HG02798 (cell line): Measurements from ENCODE around the gene ABI3BP.
"Not testable (repeated sequence)": the region's sequence is repeated elsewhere in the genome, so short reads cannot be mapped to it uniquely, and the experiment has no call there.

ENCODE experiments used
- ATAC-seq: cut with Tn5 transposase; IDR thresholded peaks from one replicate; pipeline ENCODE4 v1.9.1; 2021; ENCODE audit warnings: mild to moderate bottlenecking; ENCODE audit not compliant: unreplicated experiment, poor library complexity

The ABI3BP gene, protein sequence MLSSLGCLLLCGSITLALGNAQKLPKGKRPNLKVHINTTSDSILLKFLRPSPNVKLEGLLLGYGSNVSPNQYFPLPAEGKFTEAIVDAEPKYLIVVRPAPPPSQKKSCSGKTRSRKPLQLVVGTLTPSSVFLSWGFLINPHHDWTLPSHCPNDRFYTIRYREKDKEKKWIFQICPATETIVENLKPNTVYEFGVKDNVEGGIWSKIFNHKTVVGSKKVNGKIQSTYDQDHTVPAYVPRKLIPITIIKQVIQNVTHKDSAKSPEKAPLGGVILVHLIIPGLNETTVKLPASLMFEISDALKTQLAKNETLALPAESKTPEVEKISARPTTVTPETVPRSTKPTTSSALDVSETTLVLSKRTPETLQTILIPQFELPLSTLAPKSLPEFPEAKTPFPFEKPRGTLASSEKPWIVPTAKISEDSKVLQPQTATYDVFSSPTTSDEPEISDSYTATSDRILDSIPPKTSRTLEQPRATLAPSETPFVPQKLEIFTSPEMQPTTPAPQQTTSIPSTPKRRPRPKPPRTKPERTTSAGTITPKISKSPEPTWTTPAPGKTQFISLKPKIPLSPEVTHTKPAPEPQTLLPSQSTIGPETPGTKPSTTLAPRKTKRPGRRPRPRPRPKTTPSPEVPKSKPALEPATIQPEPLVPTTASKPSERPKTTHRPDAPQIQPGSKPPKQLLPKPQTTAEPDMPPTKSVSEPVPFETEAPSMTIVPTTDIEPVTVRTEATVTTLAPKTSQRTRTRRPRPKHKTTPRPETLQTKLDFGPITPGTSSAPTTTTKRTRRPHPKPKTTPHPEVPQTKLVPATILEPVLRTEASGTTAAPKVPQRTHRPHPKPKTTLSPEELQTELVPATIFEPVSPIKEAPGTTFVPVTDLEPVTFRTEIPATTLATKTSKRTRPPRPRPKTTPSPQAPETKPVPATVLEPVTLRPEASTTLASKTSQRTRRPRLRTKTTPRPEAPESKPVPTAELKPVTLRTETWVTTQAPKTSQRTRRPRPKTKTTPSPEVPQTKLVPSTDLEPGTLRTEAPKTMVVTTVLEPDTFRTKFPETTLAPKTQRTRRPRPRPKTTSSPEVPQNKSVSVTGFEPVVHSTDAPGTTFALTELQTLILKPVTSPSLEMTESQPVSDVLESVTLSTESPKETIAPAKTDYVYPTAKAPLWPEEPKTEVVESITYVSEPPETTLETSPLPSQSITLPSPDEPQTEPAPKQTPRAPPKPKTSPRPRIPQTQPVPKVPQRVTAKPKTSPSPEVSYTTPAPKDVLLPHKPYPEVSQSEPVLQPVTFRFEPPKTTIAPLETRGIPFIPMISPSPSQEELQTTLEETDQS (N-terminal part only)

DNA sequence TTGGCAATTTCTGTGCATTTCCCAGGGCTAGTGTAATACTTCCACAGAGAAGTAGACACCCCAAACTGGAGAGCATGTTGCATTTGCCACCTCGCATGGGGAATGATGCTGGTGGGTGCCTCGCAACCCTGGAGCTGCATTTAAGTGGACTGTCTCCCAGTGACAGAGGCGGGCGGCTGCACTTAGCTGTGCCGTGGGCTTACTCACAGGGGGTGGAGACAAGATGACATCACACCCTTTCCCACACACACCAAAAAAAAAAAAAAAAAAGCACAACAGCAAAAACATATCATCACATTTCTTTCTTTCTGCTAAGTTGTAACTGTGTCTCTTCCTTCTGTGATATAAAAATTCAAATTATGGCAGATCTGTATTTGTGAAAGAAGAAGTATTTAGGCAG lies at the start of gene ABI3BP:
TSS of gene ABI3BP (minus strand) at position 113 of the 400 bp plus-strand sequence. CDS start at position 76, 37 bp downstream.
- ATAC-seq, result no peak

DNA sequence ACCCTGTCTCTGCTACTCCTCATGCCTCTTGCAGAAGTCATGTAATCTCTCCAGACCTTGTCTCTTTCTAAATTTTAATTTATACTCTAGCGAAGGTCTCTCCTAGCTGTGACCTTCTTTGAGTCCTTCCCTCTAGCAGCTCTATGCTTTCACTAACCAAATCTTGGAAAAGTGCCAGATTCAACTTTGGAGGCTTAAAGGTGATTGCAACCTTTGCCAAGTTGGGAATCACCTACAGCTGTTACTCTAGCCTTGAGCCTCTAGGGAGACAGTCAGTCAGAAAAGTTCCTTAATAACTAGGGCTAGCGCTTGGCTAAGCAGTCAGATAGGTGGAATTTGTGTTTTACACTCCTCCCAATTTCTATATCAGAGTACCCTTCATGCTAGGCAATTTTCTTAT lies 46.1 kb upstream of the ABI3BP start:
- no peak for ATAC-seq

DNA sequence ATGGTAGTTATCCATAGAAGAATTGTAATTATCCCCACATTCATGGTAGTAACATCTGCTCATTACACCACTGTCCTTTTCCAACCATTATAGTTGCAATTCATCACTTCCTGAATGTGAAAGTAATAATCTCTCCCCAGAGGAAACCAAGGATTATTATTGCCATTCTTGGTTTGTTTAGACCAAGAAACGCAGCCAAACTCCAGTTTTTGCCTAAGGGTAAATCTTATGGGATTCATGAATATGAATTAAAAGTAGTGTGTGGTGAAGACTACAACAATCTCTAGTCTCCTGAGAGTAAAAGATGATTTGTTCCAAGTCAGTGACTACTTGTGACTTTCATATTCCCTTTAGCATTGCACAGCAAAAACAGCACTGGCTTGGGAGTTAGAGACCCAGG lies 45.7 kb upstream of the ABI3BP start:
- no peak for ATAC-seq

DNA sequence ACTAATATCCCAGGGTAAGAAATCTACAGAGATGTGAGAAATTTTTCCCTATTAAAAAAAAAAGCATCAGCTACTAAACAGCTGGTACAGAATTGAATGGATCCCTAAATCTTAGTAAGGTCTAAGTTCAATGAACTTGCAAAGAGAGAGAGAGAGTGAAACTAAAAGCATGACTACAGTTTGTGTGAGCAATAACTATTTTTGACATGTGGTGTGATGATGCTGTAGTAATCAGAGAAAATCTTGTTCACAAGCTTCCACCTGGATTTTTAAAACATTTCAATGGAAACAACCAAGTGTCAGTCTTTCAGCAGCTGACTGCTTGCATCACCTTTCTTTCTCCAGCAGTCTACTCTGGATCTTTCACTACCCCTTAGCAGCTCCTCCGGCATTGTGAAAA lies 45.2 kb upstream of the ABI3BP start:
- ATAC-seq, result no peak

DNA sequence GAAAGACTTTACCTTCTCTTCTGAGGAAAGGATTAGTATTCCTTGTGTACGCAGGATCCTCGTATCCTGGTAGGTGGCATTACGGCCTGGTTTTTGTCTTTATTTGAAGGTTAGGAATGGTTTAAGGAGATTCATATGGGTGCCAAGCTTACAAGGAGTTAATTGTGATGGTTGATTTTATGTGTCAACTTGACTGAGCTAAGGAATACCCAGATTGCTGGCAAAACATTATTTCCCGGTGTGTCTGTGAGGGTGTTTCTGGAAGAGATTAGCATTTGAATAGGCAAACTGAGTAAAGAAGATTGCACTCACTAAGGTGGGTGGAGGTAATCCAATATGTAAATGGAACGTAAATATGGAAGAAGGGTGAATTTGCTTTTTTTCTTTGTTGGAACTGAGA lies 44.4 kb upstream of the ABI3BP start:
- no peak for ATAC-seq

DNA sequence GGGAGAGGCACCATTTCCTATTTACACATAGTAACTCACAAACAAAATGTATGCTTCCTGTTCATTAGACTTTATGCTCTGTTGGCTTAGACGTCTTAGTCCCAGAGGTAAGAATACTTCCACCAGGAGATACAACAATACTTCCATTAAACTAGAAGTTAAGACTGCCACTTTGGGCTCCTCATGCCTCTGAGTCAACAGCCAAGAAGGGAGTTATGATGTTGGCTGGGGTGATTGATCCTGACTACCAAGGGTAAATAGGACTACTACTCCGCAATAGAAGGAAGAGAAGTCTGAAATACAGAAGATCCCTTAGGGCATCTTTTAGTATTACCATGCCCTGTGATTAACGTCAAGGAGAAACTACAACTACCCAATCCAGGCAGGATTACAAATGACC lies 43.5 kb upstream of the ABI3BP start:
- no peak for ATAC-seq

DNA sequence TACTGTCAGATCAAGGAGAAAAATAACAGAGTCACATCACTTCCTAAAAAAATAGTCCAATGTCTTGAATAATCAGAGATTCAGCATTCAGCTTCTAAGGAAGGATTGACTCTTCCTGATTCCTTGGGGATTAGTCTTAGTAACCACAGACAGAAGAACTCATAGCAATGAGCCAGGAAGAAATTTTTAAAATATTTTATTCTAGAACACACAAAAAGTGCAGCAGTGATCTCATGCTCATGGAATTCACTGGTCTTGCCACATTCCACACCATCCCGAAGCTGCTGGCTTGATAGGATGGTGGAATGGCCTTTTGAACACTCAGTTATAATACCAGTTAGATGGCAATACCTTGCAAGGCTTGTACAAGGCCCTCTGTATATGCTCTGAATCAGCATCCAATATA lies 43.0 kb upstream of the ABI3BP start:
- ATAC-seq, result no peak

DNA sequence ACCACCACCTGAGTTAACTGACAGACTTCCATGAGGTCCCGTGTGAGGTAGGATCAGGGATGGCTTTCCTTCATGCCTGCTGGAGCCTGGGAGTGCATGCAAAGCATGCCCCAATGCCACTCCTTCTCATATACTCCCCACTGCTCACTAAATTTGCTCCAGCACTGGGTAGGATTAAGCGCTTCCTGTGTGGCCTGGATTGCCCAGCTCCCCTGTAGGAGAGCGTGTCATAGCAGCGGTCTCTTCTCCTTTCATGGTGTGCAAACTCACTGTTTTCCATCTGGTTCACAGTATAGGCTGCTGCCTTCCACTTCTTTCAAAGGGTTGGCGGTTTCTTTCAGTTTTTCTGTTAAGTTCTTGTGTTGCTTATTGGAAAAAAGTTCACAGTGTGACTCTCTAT lies 34.1 kb upstream of the ABI3BP start:
- ATAC-seq, result no peak

DNA sequence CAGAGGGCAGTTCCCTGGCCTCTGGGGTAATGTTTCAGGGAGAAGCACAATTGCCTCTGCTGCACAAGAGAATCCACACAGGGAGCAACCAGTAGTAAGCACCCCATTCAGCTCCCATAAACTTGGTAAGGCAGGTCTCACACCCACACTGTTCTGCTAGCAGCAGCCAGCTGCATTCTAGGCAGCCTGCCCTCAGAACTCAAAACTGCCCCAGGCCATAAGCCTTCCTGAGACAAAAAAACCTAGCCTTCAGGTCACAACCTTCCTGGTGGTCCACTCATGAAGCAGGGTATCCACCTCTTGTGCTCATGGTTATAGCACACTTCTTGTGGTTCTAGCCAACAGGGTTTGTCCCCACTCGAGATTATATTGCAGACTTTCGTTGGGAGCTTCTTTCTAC lies 33.7 kb upstream of the ABI3BP start:
- ATAC-seq, result no peak

DNA sequence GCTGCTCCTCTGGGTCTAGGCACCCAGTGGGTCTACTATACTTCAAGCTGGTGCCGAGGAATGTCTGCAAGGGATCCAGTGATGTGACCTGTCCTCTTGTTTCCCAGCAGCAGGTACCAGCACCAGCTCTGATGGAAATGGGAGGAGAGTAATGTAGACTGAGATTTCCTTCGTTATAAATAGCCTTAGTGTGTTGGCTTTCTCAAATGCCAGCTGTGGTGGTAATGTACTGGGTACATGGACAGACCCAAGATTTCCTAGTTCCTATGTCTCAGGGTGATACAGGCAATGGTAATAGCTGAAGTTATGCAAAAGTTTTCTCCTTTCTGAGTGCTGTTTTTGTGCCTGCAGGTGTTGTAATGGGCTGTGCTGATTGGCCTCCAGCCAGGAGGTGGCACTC lies 33.0 kb upstream of the ABI3BP start:
- ATAC-seq, result no peak

DNA sequence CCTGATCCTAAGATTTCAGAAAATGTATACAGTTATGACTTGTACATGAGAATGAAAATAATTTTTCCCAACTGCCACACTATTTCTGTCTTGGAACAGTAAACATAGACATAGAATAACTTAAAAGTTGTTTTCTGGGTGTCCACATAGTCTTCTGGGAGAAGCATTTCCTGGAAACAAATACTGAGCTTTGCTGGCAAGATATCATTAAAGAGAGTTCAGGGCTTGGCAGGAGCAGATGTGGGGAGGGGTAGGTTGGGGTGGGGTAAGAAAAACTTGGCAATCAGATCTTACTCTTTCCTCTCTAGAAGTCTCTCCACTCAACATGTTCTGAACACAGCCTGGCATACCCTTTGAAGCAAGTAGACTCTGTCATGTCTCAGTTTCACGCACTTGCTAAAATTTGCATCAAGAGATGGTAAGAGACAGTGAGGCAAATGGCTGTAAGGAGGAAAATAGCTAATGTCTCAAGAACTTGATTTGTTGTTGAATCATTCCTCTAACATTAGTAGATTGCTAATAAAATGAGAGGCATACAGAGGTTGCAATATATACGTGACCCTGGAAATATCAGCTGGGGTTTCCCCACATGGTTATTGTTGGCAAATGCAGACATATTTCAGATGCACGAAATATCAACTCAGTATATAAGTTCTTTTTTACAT lies 27.3 kb upstream of the ABI3BP start:
- ATAC-seq, result no peak

DNA sequence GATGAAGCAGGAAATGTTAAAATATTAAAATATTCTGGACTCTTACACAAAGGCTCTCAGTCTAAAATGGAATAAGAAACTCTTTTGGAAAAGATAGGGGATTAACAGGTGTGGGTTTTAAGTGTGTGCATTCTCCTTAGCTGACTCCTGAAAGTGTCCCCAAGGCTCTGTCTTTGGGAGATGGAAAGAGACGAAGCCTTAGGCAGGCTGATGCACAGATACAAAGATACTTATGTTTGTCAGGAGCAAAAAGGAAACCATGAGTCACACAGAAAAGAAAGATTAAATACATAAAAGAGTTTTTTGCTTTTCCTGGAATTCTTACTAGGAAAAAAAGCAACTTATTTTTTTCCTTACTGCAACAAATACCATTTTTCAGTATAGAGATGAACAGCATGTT lies 23.8 kb upstream of the ABI3BP start:
- no peak for ATAC-seq

DNA sequence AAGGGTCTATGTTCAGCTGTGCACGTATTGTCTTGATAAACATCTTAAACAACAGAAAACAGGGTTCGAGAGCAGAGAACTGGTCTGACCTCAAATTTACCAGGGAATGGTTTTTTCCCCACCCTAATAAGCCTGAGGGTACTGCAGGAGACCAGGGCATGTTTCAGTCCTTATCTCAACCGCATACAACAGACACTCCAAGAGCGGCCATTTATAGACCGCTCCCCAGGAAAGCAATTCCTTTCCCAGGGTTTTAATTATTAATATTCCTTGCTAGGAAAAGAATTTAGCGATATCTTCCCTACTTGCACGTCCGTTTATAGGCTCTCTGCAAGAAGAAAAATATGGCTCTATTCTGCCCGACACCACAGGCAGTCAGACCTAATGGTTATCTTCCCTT lies 19.1 kb upstream of the ABI3BP start:
- not testable (repeated sequence) for ATAC-seq

DNA sequence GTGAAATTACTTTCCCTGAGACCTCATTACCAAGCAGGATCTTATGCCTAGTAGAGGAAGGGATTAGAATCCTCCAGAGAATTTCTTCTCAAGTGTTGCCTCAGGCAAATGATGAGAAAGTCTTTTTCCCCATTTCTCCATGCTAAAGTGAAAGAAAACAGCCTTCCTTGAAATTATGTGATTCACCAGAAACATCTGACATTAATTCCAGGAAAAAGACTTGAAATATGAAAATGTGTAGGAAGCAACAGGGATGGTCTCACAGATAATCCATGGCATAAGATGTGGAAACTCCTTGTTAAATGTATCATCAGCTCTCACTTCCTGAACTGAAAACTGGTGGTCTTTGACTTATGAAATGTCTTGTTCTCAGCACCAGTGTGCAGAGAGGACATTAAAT lies 17.9 kb upstream of the ABI3BP start:
- ATAC-seq, result no peak

DNA sequence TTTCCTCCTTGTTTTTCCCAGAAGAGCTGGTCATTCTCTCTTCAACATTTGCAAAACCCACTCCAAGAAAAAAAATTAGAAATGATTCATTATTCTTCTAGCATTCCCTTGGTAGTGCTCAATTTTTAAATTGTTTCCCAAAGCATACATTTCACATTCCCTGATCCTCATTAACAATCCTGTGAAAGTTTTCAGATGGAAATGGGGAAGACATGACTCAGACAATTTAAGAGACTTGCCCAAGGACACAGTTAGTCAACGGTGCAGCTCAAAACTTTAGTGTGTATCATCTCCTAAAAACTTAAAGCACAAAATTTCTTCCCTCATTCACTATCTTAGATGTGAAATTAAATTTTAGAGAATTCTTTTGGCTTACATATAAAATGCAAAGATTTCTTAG lies 17.1 kb upstream of the ABI3BP start:
- no peak for ATAC-seq

DNA sequence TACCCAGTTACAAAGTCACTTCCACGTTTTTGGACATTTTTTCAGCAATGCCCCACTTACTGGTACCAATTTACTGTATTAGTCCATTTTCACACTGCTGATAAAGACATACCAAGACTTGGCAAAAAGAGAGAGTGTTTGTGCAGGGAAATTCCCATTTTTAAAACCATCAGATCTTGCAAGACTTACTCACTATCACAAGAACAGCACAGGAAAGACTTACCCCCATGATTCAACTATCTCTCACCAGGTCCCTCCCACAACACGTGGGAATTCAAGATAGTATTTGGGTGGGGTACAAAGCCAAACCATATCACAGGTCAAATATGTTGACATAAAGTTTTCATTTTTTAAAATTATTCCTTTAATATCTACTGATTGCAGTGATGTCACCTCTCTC lies 16.2 kb upstream of the ABI3BP start:
- ATAC-seq, result no peak

DNA sequence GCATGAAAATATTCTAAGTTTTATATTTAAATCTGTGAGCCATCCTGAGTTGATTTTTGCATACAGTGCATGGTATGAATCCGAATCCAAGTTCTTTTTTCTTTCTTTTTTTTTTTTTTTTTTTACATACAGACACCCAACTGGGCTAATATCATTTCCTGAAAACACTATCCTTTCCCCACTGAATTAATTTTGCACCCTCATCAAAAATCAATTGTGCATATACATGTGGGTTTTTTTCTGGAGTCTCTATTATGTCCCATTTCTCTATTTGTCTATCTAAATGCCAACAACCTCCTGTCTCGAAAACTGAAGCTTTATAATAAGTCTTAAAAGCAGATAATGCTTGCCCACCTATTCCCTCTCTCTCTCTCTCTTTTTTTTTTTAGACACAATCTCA lies 5.9 kb upstream of the ABI3BP start:
- no peak for ATAC-seq

DNA sequence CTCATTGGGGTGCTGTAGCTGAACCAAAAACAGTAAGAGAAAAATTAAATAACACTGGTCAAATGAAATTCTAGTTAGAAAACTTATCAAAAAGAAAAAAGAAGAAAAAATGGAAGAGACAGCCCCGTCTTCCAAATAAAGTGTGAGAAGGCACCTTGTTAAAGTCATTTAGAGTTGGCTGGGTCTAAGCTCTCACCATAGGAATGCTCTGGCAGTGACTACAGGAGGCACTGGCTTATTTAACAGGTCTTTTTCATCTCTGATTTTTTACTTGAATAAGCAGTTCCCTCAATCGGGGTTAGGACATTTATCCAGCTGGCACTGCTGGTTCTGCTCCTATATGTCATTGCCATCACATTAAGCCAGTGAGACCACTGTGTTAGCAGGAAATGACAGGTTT lies 1.6 kb upstream of the ABI3BP start:
- no peak for ATAC-seq

DNA sequence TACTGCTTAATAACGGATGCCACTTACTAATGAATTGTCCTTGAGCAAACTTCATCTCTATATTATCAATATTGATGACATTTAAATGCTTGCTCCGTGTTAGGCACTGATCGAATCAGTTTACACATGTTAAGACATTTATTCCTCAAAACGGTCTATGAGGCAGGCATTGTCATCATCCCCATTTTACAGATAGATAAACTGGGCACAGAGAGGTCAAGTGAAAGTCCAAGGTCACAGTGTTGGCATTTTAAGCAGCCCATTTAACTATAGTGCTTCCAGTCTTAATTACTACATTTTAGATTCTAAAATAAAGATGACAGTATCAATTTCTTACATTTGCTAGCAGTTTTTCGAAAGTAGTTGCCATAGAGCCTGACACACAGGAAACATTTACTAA lies 966 bp upstream of the ABI3BP start:
- ATAC-seq, result no peak
